VCaP (cell line): ENCODE data around the gene GRIPAP1.
A peak's percentile ranks its signal among the peaks of the same experiment; 100 is the strongest.

Source experiments
- H3K27ac ChIP-seq: fragments of 450-650 bp; 2 replicates; pipeline ENCODE4 v1.5.1; 2017
- CTCF ChIP-seq: fragments of 450-650 bp; conservative IDR thresholded peaks from 2 replicates; pipeline ENCODE4 v1.5.1; 2017; ENCODE audit warnings: mild to moderate bottlenecking, moderate library complexity

GRIPAP1 gene

DNA sequence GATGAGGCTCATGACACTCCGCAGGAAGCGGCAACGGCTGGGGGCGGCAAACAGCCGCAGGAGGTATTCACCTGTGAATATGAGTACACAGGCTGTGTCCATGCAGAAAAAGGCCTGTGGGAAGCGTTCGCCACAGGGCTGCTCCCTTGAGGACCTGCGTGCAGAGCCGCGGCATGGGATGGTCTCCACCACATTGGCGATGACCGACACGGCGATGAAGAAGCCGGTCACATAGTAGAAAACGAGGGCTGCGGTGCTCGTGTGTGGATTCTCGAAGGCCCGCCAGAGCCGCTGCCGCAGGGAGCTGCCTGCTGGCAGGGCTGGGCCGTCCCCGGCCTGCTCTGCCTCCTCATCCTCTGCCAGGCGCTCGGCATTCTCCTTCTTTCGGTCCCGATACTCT is 32.6 kb downstream of the GRIPAP1 start:
- TF ChIP-seq CTCF: no peak
- H3K27ac ChIP-seq: no peak overlapping the region

DNA sequence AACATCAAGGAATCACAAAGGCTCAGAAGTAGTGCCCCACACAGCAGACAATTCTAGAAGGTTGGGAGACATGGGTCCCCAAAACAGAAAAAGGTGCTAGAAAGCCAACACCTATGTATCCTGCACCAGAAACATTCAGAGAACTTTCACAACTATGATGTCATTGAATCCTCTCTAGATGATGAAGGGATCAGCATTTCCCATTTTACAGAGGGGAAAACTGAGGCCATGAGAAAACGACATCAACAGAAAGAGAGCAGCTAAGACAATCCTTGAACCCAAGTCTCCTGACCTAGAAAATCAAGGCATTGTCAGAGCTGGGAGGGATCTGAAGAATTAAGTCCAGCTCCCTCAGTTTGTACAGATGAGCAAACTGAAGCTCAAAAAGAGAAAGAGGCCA is 33.7 kb downstream of the GRIPAP1 start:
- H3K27ac ChIP-seq: no peak overlapping the region
- TF ChIP-seq CTCF: no peak

DNA sequence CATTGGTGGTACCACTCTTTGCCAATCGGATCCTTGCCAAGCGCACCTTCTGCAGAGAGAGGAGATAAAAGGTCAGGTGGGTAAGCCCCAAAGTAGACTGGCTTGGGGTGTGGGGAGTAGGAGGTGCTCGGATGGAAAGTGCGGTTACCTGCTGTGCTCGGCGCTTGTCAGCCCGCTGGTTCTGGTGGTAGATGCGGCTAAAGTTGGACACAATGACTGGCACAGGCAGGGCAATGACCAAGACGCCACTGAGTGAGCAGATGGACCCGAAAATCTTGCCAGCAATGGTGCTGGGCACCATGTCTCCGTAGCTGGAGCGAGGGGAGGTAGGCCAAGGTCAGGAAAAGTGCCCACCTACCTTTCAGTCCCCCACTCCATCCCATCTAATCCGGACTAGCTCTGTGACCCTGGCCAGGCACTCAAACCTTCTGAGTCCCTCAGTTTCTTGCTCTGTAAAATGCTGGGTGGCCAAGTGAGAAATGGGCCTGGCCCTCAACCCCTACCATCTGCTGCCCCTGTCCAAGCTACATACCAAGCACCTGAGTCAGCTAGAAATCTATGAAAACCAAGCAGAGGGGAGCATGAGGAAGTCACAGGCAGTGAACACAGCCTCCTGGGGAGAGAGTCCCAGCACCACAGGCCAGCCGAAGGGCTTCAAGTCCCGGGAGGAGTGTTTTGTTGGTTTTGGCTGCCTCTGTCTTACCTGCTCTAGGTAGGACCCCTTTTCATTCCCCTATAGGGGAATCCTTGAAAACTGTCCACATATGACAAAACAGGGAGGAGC is 35.1 kb downstream of the GRIPAP1 start:
- no peak overlapping the region for H3K27ac ChIP-seq

GRCh38 chrX:48965959-48966358 is 36.1 kb downstream of the GRIPAP1 start:
- H3K27ac ChIP-seq: no peak overlapping the region
- TF ChIP-seq CTCF: no peak

More for the DNA sequence above, 35.1 kb downstream of the GRIPAP1 start:
- no peak for TF ChIP-seq CTCF

- no peak for TF ChIP-seq CTCF
Measured at GRCh38 chrX:48961585-48962091, 40.4 kb downstream of the GRIPAP1 start.

GRCh38 chrX:48960291-48960690 is 41.8 kb downstream of the GRIPAP1 start:
- H3K27ac ChIP-seq: no peak overlapping the region
- TF ChIP-seq CTCF: no peak

More at GRCh38 chrX:48961585-48962091, 40.4 kb downstream of the GRIPAP1 start:
- H3K27ac ChIP-seq: no peak overlapping the region

DNA sequence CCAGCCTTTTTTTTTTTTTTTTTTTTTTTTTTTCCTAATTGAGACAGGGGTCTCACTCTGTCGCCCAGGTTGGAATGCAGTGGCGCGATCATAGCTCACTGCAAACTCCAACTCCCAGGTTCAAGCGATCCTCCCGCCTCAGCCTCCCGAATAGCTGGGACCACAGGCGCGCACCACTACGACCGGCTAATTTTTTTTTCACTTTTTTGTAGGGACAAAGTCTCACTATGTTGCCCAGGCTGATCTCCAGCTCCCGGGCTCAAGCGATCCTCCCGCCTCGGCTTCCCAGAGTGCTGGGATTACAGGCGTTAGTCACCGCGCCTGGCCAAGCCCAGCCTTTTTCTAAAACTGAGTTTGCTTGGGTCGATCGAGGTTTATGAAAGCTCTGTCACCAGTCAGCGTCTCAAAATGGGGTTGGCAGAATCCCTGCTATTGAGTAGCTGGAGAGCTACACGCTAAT is 43.4 kb downstream of the GRIPAP1 start:
- no peak for TF ChIP-seq CTCF
- peak overlapping the region; percentile 83 for H3K27ac ChIP-seq
